ENCODE measurements around the gene FCN1.

FCN1 gene

GRCh38 chr9:134950386-134951210 is 32.9 kb upstream of the FCN1 start:
- DNase-seq, result no peak

GRCh38 chr9:134949681-134950385 is 32.1 kb upstream of the FCN1 start:
- no peak for DNase-seq

DNA sequence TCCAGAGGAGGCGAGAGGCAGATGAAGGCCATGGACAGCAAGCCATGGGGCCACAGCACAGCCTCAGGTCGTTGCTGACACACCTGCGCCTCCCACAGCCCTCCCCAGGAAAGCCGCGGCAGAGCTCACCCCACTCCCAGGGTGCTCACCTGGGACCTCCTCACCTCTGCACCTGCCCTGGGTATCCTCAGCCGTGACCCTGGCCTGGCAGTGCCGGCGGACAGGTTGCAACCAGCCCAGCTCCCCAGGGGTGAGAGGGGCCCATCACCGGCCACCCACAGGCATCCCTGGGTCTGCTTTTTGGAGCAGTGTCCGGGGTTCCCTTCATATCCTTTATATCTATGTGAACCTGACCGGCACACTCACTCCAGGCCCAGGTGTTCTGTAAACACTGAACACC is 30.4 kb upstream of the FCN1 start:
- no peak for DNase-seq

DNA sequence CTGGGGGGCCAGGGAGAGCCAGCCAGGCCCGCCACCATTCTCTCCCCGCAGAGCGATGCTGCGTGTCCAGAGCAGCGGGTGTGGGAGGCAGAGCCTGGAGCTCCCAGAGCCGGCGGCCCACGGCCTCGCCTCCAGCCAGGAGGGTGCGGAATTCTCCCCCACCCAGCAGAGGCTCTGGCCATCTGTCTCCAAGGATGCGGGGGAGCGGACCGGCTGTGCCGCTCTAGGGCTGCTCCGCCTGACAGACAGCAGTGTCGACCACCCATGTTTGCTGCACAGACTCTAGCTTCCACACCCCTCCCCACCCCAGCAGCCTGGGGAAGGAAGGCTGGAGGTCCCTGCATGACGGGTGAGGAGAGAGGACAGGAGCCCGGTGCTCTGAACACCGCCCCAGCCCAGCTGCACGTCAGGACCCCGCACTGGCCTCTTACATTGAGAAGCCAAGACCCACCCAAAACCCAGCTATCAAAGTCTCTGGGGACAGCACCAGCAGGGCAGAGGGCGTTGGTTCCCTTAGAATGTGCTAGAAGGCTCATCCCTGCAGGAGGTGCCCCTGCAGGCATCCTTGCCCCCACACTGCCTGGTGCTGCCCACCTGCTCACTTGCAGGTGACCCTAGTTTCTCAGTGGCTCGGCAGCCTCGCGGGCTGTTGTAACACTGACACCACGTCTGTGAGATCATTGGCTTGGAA is 29.7 kb upstream of the FCN1 start:
- DNase-seq, result no peak

- no peak for DNase-seq
Measured at GRCh38 chr9:134946663-134947062, 29.0 kb upstream of the FCN1 start.

GRCh38 chr9:134945509-134946275 is 28.0 kb upstream of the FCN1 start:
- no peak for DNase-seq

- no peak for DNase-seq
Measured at GRCh38 chr9:134944916-134945315, 27.2 kb upstream of the FCN1 start.

DNA sequence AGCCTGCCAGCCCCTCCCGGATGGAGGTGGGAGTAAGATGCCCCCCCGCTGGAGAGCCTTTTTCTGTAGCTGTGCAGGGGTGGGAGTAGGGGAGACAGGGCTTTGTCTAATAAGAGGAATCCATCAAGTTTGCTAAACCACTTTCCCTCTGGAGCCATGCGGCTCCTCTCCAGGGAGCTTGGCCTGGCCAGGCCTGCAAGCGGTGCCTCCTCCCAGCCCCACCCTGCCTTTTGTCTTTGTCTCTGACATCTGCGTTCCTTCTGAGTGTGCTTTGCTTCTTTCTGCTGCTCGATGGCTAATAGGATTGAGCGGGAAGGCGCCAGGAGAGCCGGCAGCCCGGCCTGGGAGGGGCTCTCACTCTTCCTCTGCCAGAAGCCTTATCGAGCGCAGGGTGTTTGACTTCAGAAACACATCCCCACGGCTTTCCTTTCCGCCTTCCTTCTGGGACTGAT is 26.7 kb upstream of the FCN1 start:
- DNase-seq, result no peak

DNA sequence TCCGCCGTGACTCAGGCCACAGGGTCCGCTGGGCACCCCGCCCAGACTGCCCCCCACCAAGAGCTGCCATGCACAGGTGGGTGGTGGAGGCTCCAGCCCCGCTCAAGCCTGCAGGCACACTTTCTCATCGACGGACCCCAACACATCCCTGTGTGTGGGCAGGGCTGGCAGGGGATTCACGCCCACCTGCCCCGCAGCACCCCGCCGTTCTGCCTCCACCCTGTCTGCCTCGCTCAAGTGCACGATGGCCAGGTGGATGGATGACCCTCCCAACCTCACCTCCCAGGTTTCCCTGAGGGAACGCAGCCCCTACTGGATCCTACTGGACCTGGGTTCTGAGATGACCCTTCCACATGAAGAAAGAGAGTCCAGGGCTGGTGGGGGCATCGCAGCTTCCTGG is 26.1 kb upstream of the FCN1 start:
- DNase-seq, result no peak

DNA sequence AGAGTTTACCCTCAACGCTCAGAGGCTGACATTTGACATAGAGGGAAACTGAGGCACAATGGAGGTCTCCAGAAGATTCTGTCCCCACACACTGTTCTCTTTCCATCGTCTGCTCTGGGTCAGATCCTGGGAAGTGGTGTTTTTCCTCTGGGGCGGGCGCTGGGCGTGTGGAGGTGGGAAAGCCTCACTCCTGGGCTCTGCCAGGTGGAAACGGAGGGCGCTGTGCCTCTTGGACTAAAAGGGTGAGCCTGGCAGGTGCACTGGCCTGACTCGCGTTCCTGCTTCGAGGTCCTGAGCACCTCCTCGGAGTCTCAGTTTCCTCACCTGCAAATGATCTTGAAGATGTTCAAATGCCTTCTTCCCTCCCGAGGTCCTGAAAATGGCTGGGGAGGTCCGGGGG is 25.7 kb upstream of the FCN1 start:
- no peak for DNase-seq

DNA sequence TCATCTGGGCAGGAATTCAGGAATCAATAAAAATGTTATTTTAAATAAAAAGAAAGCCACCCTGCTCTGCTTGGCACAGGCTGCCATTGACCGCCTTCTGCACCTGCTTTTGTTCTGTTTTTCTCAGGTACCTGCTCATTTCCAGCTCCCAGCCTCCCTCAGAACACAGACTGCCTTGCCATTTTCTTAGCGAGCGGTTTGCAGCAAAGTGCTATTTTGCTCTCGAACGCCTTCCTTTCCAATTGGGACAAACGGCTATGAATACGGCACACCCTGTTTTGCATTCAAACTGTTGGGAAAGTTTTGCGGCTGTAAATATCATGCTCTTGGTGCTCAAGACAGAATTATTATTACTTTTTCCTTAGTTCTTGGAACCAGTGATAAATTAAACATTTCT is 25.1 kb upstream of the FCN1 start:
- DNase-seq, result no peak

DNA sequence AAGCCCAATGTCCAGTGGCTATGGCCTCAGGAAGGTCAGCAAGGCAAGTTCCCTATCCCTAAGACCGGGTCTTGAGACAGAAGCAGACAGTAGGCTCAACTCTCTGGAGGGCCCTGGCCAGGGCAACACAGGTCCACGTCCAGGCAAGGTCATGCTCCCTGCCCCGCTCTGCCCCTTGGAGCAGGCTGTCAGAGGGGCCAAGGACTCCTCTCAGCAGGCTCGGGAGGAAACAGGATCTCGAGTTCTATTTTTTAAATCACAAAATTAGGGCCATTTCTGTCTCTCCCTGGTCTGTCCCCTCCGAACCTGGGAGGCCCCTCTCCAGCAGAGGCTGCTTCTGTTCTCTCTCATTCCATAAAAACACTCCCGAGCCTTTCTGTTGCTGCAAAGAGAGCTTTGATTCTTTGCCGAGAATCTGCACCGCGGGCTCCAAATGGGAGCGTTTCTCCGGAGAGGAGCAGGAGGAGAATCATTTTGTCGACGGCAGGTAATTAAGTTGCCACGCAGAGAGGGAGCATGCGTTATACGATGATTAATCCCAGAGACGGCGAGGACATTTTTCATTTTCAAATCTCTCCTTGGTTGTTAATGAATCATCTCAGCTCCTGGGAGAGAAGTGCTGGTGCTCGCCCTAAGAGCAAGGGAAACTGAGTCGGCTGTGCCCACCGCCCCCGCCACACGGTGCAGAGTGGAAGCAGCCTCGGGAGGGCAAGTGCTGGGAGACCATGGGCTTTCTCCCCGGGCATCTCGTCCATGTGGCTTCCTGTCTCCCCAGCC is 24.5 kb upstream of the FCN1 start:
- no peak for DNase-seq

GRCh38 chr9:134940236-134941208 is 22.8 kb upstream of the FCN1 start:
- no peak for DNase-seq

GRCh38 chr9:134939836-134940235 is 22.1 kb upstream of the FCN1 start:
- DNase-seq, result no peak

- DNase-seq, result no peak
Measured at GRCh38 chr9:134939080-134939733, 21.5 kb upstream of the FCN1 start.

- no peak for DNase-seq
Measured at GRCh38 chr9:134938346-134939079, 20.8 kb upstream of the FCN1 start.

GRCh38 chr9:134937566-134938345 is 20.0 kb upstream of the FCN1 start:
- DNase-seq, result no peak

- DNase-seq, result no peak
Measured at GRCh38 chr9:134937164-134937555, 19.4 kb upstream of the FCN1 start.

Measured in KG1 (cell line).